GM10248 (cell line): ENCODE results near the gene NMRK1.

Experiments
- CTCF ChIA-PET: fragments of 300-600 bp; sonication (Branson Sonifier 250); formaldehyde crosslinking; extraction: SDS; loops from one replicate; lab custom pipeline; 2021; ENCODE audit warnings: antibody characterized with exemption; lab: Yijun Ruan, JAX
- POLR2A ChIA-PET: fragments of 350-650 bp; sonication (Branson Sonifier 250); formaldehyde crosslinking; extraction: SDS; loops from one replicate; lab custom pipeline; 2020; ENCODE audit warnings: antibody characterized with exemption; lab: Yijun Ruan, JAX
- DNase-seq: peaks from one replicate; pipeline ENCODE4 v3.0.0; 2012; ENCODE audit errors: extremely low spot score
- TF ChIP-seq, protein P1 (sequence below): IDR thresholded peaks from 2 replicates; pipeline ENCODE4 v1.5.1; 2012; ENCODE audit warnings: mild to moderate bottlenecking, low read depth; ENCODE audit errors: extremely low read depth, missing control alignments, control extremely low read depth

NMRK1 gene

DNA sequence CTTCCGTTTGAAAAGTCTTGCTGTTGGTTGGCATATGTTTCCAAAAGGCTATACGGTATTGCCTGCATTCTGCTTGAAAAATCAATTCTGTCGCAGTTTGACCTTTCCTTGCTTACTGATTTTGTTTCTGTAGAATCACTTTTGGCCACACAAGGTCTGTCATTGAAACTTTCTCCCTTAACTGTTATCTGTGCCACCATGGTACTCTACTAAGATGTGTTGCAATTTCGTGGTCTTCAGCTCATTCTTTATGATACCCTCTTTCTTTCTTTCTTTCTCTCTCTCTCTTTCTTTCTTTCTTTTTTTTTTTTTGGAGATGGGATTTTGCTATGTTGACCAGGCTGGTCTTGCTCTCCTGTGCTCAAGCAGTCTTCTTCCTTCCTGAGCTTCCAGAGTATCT lies 4.8 kb upstream of the NMRK1 start:
- TF ChIP-seq, protein P1, sequence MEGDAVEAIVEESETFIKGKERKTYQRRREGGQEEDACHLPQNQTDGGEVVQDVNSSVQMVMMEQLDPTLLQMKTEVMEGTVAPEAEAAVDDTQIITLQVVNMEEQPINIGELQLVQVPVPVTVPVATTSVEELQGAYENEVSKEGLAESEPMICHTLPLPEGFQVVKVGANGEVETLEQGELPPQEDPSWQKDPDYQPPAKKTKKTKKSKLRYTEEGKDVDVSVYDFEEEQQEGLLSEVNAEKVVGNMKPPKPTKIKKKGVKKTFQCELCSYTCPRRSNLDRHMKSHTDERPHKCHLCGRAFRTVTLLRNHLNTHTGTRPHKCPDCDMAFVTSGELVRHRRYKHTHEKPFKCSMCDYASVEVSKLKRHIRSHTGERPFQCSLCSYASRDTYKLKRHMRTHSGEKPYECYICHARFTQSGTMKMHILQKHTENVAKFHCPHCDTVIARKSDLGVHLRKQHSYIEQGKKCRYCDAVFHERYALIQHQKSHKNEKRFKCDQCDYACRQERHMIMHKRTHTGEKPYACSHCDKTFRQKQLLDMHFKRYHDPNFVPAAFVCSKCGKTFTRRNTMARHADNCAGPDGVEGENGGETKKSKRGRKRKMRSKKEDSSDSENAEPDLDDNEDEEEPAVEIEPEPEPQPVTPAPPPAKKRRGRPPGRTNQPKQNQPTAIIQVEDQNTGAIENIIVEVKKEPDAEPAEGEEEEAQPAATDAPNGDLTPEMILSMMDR = no peak
- ChIA-PET CTCF (interaction anchor here (0.7 to 1.8 kb wide), 5 partner anchors 8 to 319 kb away, joined by 3 to 9 read pairs (median 7); partner anchors contain the start of gene CARNMT1), POLR2A (no interaction called here)
- no peak for DNase-seq

DNA sequence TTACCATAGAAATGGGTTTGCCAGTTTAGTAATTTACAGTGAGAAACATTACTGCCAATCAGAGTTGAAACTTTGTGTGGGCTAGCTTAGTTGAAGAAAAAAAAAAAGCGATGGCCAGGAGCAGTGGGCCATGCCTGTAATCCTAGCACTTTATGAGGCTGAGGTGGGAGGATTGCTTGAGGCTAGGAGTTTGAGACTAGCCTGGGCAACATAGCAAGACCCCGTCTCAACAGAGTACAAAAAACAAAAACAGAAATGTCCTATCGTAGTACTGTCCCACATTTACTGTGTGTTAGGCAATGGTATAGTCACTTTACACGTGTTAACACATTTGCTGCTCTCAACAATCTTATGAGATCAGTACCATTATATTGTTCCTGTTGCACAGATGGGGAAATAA lies 2.6 kb upstream of the NMRK1 start:
- DNase-seq = no peak
- ChIA-PET POLR2A (no interaction called here), CTCF (interaction anchor here (0.8 to 3.4 kb wide), 5 partner anchors 13 to 317 kb away, joined by 3 to 12 read pairs (median 4); partner anchors contain the start of gene CARNMT1)
- TF ChIP-seq, protein P1 = no peak

DNA sequence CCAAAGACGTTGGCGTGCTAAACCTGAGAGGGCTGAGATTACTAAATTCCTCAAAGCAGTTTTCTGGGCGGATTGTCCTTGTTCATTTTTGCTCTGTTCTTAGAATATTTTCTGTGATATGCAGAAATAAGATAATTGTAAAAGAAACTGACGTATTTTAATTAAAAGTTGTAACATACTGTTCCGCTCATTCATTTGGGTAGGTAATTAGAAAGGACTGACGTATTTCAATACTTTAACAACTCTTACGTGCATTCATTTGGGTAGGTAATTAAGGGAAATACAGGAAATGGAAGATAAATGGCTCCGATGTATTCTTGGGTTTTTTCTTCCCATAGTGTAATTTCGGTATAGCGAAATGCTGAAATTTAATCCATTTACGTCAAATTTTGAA lies 1.4 kb upstream of the NMRK1 start:
- no peak for DNase-seq
- CTCF ChIA-PET = interaction anchor here (0.7 to 3.4 kb wide), 6 partner anchors 11 to 354 kb away, joined by 3 to 12 read pairs (median 4); partner anchors contain the start of gene CARNMT1
- TF ChIP-seq, protein P1 = no peak
- POLR2A ChIA-PET = interaction anchor here (0.8 kb wide), 1 partner anchor 61 kb away, joined by 3 read pairs; the partner anchor contains the start of gene CARNMT1

DNA sequence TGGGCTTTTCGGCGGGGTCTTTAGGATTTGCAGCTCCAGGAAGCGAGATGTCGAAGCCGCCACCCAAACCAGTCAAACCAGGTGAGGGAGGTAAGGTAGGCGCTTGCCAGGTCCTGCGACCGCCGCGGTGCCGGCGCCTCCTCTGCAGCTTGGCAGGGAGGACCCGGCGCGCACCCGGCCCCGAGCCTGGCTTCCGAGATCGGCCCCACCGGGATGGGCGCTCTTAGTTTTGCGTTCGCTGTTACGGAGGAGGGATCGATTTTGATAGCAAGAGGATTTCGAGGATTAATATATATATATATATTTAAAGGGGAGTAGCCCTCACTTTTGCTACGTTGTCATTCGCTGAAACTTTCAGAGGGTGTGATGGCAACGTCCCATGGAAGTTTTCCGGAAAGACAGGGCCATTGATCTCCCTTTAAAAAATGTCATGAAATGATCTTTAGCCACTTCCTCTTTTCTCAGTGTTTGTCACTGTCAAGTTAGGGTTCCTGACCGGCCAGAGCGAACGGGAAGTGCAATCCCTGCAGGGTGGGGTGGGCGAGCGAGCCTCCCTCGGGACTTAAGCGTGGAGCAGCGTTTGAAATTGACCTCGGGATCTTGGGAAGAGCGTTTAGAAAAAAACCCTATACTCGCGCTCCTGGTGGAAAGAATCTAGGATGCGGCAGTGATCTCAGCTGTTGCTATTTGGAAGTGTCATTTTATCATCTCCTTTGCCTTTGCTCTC lies 854 bp upstream of the NMRK1 start:
- peak; percentile 68 for DNase-seq
- TF ChIP-seq, protein P1 = no peak
- POLR2A ChIA-PET = interaction anchor here (0.8 to 1.1 kb wide), 3 partner anchors 60 to 137 kb away, joined by 3 read pairs; partner anchors contain the start of gene CARNMT1
- CTCF ChIA-PET = interaction anchor here (1.0 to 3.4 kb wide), 7 partner anchors 11 to 315 kb away, joined by 3 to 12 read pairs (median 4); partner anchors contain the start of gene C9orf40

DNA sequence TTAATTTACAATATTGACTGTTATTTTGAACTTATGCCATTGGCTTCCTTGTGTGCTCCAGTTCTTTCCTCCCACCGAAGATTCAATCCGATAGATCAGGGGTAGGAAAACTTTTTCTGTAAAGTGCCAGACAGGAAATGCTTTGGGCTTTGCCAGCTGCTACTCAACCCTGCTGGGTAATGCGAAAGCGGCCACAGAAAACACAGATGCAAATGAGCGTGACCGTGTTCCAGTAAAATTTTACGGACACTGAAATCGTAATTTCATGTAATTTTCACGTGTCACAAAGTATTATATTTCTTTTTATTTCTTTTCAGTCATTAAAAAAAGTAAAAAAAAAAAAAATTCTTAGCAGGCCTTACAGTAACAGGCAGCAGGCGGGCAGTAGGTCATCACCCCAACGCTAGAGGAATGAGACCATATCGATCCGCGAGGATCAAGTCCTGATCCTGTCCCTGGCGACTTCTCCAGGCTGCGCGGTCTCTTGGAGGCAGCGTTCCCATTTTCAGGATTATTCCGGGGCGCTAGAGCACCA lies 599 bp downstream of the NMRK1 start:
- TF ChIP-seq, protein P1 = peak; percentile 7
- ChIA-PET POLR2A (interaction anchor here (1.1 kb wide), 1 partner anchor 59 kb away, joined by 3 read pairs; the partner anchor contains the start of gene CARNMT1), CTCF (interaction anchor here (1.0 to 3.4 kb wide), 7 partner anchors 9 to 314 kb away, joined by 3 to 12 read pairs (median 5); partner anchors contain the start of gene C9orf40)
- peak; percentile 31 for DNase-seq

DNA sequence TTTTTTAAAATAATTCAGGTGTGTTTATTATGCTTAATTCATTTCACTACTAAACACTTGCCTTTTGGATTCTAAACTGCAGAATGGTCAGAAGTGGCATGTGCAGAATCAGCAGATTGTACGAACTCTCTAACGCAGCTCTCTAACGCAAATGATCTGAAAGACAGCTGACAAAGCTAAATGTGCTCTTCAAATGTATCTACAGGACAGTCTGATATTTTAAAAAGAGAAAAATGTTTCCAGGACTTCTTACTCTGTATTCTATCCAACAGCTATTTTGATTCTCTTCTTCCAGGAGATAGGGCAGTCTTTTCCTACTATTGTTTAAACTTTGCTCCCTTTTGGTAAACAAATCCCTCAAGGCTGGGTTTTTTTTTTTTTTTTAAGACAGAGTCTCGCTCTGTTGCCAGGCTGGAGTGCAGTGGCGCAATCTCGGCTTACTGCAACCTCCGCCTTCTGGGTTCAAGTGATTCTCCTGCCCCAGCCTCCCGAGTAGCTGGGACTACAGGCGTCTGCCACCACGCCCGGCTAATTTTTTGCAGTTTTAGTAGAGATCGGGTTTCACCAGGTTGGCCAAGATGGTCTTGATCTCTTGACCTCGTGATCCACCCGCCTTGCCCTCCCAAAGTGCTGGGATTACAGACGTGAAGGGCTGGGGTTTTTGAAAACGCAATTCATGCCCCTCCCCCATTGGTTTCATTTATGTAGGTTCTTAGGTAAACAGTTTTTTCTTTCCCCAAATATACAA lies 1.2 kb downstream of the NMRK1 start:
- ChIA-PET POLR2A (no interaction called here), CTCF (interaction anchor here (1.1 to 2.3 kb wide), 6 partner anchors 9 to 312 kb away, joined by 3 to 19 read pairs (median 6); partner anchors contain the start of gene C9orf40)
- no peak for DNase-seq
- TF ChIP-seq, protein P1 = no peak
